Thoracic aorta (tissue), 2 donors: ENCODE data around the gene FTSJ1. TPM values are rescaled to one million over a fixed set of nuclear protein-coding genes. Genes with fewer than 3 reads are reported as not detected.

Experiments
- ATAC-seq: fragments of 150-250 bp; one replicate; pipeline ENCODE4 v1.8.0; 2017; ENCODE audit warnings: low read depth; ENCODE audit not compliant: insufficient number of reproducible peaks, low FRiP score
- DNase-seq: peaks from one replicate; pipeline ENCODE4 v3.0.0-alpha.2; 2020; ENCODE audit warnings: low spot score
- H3K27ac ChIP-seq, 2 donors: fragments of 200-600 bp; sonication (generic); 1 replicate in 1 of 2; 2 replicates in 1 of 2; pipeline ENCODE4 v1.5.1; 2016; ENCODE audit warnings: mild to moderate bottlenecking in 2 of 2, moderate library complexity in 2 of 2
- H3K27me3 ChIP-seq: fragments of 200-600 bp; sonication (generic); replicated peaks from 2 replicates; pipeline ENCODE4 v1.6.0; 2016; ENCODE audit warnings: mild to moderate bottlenecking; ENCODE audit not compliant: insufficient read depth
- H3K36me3 ChIP-seq: fragments of 200-600 bp; sonication (generic); one replicate; pipeline ENCODE4 v1.5.1; 2016
- H3K4me1 ChIP-seq, 2 donors: fragments of 200-600 bp; sonication (generic); 1 replicate in 1 of 2; 2 replicates in 1 of 2; pipeline versions ENCODE4 v1.5.1 to v1.6.0; 2016; ENCODE audit warnings: low read depth in 2 of 2, mild to moderate bottlenecking in 1 of 2; ENCODE audit not compliant: control insufficient read depth in 1 of 2
- H3K4me3 ChIP-seq: fragments of 200-600 bp; sonication (generic); 2 replicates; pipeline ENCODE4 v1.5.1; 2016; ENCODE audit warnings: mild to moderate bottlenecking
- H3K9me3 ChIP-seq: fragments of 200-600 bp; sonication (generic); 2 replicates; pipeline ENCODE4 v1.5.1; 2016
- total RNA-seq, 2 donors: library from RNA; depleted of rRNA; stranded (reverse); fragments of >200 nt; gene quantifications; one replicate each; pipeline versions ENCODE4 v1.1.0 to v1.2.3, GENCODE V29; 2016
- TF ChIP-seq, protein P1 (sequence below): fragments of 200-600 bp; sonication (generic); IDR thresholded peaks from one replicate; pipeline ENCODE4 v1.5.1; 2019; ENCODE audit warnings: antibody characterized with exemption

The FTSJ1 gene
- total RNA-seq, 2 donors from 2014 or later: 44.7 to 61.0 TPM

DNA sequence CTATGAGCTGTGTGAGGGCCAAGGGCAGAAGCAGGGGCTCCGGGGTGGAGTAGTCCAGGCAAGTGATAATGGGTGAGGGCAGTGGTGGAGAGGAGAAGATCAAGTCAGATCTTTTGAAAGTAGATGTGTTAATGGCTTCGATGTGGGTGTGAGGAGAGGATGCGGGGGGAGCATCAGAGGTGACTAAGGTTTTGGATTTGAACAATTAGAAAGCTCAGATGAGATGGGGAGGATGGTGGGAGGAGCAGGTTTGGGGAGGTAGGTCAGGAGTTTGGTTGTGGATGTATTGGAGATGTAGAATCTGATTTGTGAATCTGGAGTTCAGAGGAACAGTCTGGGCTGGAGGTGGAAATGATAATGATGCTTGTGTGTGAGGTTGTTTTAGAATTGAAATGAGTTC, 4.6 kb downstream of the FTSJ1 start:
- Histone ChIP-seq H3K27ac (no peak overlapping the region), H3K4me1 (peaks cover 0 to 3% of the 10 kb centered on the region in 2 donors), H3K4me3 (no peak overlapping the region), H3K27me3 (no peaks in the 10 kb centered on the region), H3K36me3 (peaks cover 3% of the 10 kb centered on the region), H3K9me3 (no peaks in the 10 kb centered on the region)
- TF ChIP-seq, protein P1, sequence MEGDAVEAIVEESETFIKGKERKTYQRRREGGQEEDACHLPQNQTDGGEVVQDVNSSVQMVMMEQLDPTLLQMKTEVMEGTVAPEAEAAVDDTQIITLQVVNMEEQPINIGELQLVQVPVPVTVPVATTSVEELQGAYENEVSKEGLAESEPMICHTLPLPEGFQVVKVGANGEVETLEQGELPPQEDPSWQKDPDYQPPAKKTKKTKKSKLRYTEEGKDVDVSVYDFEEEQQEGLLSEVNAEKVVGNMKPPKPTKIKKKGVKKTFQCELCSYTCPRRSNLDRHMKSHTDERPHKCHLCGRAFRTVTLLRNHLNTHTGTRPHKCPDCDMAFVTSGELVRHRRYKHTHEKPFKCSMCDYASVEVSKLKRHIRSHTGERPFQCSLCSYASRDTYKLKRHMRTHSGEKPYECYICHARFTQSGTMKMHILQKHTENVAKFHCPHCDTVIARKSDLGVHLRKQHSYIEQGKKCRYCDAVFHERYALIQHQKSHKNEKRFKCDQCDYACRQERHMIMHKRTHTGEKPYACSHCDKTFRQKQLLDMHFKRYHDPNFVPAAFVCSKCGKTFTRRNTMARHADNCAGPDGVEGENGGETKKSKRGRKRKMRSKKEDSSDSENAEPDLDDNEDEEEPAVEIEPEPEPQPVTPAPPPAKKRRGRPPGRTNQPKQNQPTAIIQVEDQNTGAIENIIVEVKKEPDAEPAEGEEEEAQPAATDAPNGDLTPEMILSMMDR: no peak
- DNase-seq: no peak
- no peak for ATAC-seq

DNA sequence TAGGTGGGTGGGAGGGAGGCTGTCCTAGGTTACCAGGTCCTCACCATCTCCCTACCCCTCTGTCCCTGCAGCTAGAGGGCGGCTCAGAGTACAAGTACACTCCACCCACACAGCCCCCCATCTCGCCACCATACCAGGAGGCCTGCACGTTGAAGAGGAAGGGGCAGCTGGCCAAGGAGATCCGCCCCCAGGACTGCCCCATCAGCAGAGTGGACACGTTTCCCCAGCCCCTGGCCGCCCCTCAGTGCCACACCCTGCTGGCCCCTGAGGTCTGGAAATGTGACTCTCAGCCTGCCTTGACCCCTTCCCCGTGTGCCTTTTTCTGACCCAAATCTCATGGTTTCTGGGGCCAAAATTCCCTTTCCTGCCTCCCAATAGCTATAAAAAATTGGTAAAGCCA, 6.5 kb downstream of the FTSJ1 start:
- Histone ChIP-seq H3K27me3 (no peaks in the 10 kb centered on the region), H3K27ac (no peak overlapping the region), H3K36me3 (peaks cover 3% of the 10 kb centered on the region), H3K4me1 (no peaks in the 10 kb centered on the region), H3K4me3 (no peak overlapping the region), H3K9me3 (no peaks in the 10 kb centered on the region)
- TF ChIP-seq, protein P1: no peak
- ATAC-seq (no peak), DNase-seq (no peak)

DNA sequence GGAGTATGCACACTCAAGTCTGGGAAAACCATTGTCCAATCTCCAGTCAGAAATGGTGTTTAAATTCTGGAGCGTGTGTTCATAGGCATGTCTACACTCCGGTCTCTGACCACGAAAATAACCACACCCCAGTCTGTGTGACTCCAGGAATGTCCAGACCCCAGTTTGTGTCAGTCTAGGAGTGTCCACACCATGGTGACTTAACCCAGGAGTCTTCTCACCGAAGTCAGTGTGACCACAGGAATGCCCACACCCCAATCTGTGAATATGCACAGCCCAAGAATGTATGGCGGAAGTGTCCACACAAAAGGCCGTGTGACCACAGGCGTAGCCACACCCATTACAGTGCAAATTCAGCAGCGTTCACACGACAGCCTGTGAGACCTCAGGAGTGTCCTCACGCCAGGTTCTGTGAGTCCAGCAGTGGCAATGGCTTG, 11.4 kb downstream of the FTSJ1 start:
- ATAC-seq (no peak), DNase-seq (no peak)
- TF ChIP-seq, protein P1: no peak
- Histone ChIP-seq H3K4me1 (no peaks in the 10 kb centered on the region), H3K27me3 (no peaks in the 10 kb centered on the region), H3K9me3 (no peaks in the 10 kb centered on the region), H3K36me3 (peaks cover 3% of the 10 kb centered on the region), H3K4me3 (no peak overlapping the region), H3K27ac (no peak overlapping the region)

DNA sequence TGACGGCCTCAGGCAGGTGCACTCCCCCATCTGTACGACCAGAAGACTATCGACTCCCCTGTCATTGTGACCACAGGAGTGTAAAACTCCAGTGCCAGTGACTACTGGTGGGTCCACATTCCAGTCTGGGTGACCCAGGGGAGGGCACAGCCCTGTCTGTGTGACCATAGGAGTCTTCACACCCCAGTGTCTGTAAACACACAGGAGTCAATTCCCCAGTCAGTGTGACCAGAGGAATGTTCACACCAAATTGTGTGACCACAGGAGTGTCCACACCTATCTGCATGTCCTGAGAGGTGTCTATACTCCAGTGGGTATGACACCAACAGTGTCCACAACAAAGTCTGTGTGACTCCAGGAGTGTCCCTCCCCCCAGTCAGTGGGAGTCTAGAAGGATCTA, 12.0 kb downstream of the FTSJ1 start:
- no peak for ATAC-seq
- TF ChIP-seq, protein P1: no peak
- H3K27ac ChIP-seq: no peak overlapping the region
- no peaks in the 10 kb centered on the region for H3K9me3 ChIP-seq
- no peaks in the 10 kb centered on the region for H3K27me3 ChIP-seq
- H3K4me1 ChIP-seq: no peaks in the 10 kb centered on the region
- H3K36me3 ChIP-seq: no peaks in the 10 kb centered on the region
- no peak for DNase-seq
- no peak overlapping the region for H3K4me3 ChIP-seq

DNA sequence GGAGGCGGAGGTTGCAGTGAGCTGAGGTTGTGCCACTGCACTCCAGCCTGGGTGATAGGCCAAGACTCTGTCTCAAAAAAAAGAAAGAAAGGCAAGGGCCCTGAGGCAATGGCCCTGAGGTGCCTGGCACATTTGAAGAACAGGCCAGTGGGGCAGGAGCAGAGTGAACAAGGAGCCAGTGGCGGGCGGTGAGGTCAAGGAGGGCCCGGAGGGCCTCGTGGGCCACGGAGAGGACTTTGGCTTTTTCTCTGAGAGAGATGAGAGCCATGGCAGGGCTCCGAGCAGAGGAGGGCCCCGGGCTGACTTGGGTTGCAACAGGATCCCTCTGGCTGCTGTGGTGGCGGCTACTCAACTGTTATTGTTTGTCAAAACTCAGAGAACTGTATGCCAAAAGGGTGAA, 13.3 kb downstream of the FTSJ1 start:
- no peaks in the 10 kb centered on the region for H3K4me1 ChIP-seq
- H3K36me3 ChIP-seq: no peaks in the 10 kb centered on the region
- H3K27ac ChIP-seq: no peak overlapping the region
- DNase-seq (no peak), ATAC-seq (no peak)
- no peak overlapping the region for H3K4me3 ChIP-seq
- H3K27me3 ChIP-seq: no peaks in the 10 kb centered on the region
- H3K9me3 ChIP-seq: no peaks in the 10 kb centered on the region
- TF ChIP-seq, protein P1: no peak
